ENCODE results near the gene FADS6. TPM values are rescaled to one million over a fixed set of nuclear protein-coding genes. Genes with fewer than 3 reads are reported as not detected.

Gene FADS6
- total and polyA plus RNA-seq, 12 donors, result not detected

GRCh38 chr17:74843352-74843627 is 50.1 kb downstream of the FADS6 start:
- intact Hi-C loops (cut with DNase I), result no loop called here
- Histone ChIP-seq H3K27me3 (peaks cover 0 to 20% (median 6%) of the 10 kb centered on the region in 7 donors), H3K4me1 (peaks cover 14 to 30% (median 25%) of the 10 kb centered on the region in 9 donors), H3K36me3 (peaks cover 0 to 3% (median 0%) of the 10 kb centered on the region in 9 donors), H3K27ac (no peak overlapping the region), H3K4me3 (peak overlapping the region in 5 of 10 donors; percentile 33 to 51 (median 41)), H3K9me3 (no peaks in the 10 kb centered on the region)
- ATAC-seq (no peak), DNase-seq (no peak)
- no peak for TF ChIP-seq CTCF (IDR thresholded peaks at IDR 0.05)
- WGBS, 2 donors, result 30 to 33% methylated on average over 26 of the region's 26 CpGs

GRCh38 chr17:74842599-74843351 is 50.7 kb downstream of the FADS6 start:
- 2 to 4% methylated on average over 73 to 88 of the region's 88 CpGs for WGBS, 2 donors
- peak; percentile 53 to 86 (median 70) for ATAC-seq
- no peaks in the 10 kb centered on the region for H3K9me3 ChIP-seq
- H3K27me3 ChIP-seq, result peaks cover 0 to 20% (median 6%) of the 10 kb centered on the region in 7 donors
- peak; percentile 62 to 83 for DNase-seq
- H3K4me3 ChIP-seq, result peak overlapping the region in 9 of 10 donors; percentile 33 to 51 (median 43)
- intact Hi-C loops (cut with DNase I), result no loop called here
- TF ChIP-seq CTCF (IDR thresholded peaks at IDR 0.05), result peak; percentile 39 to 76 (median 63)
- peak overlapping the region in 4 of 10 donors; percentile 63 to 73 (median 66) for H3K27ac ChIP-seq
- peaks cover 0 to 8% (median 0%) of the 10 kb centered on the region in 9 donors for H3K36me3 ChIP-seq
- H3K4me1 ChIP-seq, result peaks cover 14 to 30% (median 25%) of the 10 kb centered on the region in 9 donors

DNA sequence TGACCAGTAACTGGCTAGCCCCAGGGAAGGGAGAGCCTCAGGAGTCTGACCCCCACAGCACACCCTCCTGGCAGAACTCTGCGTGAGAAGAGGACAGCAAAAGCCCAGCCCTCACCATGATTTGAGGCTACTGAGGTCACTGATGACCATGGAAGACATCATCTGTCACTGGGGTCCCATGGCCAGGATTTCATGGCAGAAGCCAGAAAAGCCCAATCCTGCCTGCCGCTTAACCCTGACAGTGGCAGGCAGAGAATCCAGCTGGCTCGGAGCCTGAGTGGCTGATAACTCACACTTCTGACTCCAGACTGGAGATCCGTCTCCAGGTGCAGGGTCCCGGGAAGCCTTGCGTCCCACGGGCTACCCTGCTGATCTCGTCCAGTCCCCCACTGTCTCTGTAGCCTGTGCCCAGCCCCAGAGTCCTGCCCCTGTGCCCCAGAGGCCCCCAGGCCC is 51.3 kb downstream of the FADS6 start:
- intact Hi-C loops (cut with DNase I), result no loop called here
- H3K27ac ChIP-seq, result peak overlapping the region in 4 of 10 donors; percentile 63 to 73 (median 66)
- H3K27me3 ChIP-seq, result peaks cover 0 to 20% (median 6%) of the 10 kb centered on the region in 7 donors
- DNase-seq (no peak), ATAC-seq (peak in 4 of 8 donors; percentile 1 to 11 (median 4))
- peak overlapping the region in 9 of 10 donors; percentile 33 to 51 (median 43) for H3K4me3 ChIP-seq
- H3K9me3 ChIP-seq, result no peaks in the 10 kb centered on the region
- peak in 1 of 9 donors; percentile 3 for TF ChIP-seq CTCF (IDR thresholded peaks at IDR 0.05)
- peaks cover 14 to 30% (median 25%) of the 10 kb centered on the region in 9 donors for H3K4me1 ChIP-seq
- peaks cover 0 to 11% (median 0%) of the 10 kb centered on the region in 9 donors for H3K36me3 ChIP-seq
- 31 to 48% methylated on average over 8 of the region's 8 CpGs for WGBS, 2 donors

DNA sequence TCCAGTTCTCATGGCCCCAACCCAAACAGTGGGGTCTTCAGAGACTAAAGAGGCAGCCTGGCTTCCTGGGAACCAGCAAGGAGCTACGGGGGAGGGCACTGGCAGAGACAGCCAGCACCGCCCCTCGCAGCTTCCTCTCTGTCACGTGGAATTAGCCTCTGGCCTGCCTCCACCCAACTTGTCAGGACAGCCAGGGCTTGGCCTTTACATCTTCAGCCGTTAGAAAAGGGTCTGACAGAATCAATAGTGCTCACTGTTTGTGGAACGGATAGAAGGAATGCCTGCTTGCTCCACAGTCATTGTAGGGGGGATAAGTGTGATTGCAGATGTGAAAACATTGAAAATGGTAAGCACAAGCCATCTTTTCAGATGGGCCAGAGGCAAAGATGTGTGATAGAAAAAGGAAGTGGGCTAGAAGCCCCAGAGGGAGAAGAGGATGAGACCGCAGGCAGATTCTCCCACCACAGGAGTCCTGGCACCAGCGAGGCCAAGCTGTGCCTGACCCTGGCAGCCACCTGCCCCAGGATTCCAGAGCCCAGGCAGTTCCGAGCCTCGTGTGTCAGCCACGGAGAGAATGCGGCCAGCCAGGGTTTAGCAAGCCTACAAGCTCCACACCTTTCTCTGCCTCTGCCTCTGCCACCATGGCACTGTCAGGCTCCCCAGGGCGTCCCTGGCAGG is 52.3 kb downstream of the FADS6 start:
- H3K36me3 ChIP-seq, result peaks cover 0 to 21% (median 0%) of the 10 kb centered on the region in 9 donors
- ATAC-seq, result peak; percentile 34 to 90 (median 72)

More for the DNA sequence above, 52.3 kb downstream of the FADS6 start:
- peak overlapping the region in 8 of 10 donors; percentile 41 to 73 (median 66) for H3K27ac ChIP-seq
- peak; percentile 69 to 78 for DNase-seq
- intact Hi-C loops (cut with DNase I), result no loop called here
- H3K27me3 ChIP-seq, result peaks cover 0 to 20% (median 6%) of the 10 kb centered on the region in 7 donors
- TF ChIP-seq CTCF (IDR thresholded peaks at IDR 0.05), result no peak
- WGBS, 2 donors, result 36% methylated on average over 13 of the region's 13 CpGs
- H3K4me1 ChIP-seq, result peaks cover 14 to 30% (median 25%) of the 10 kb centered on the region in 9 donors
- H3K4me3 ChIP-seq, result no peak overlapping the region
- no peaks in the 10 kb centered on the region for H3K9me3 ChIP-seq

All from heart right ventricle (tissue), 16 donors.